Measurements from ENCODE around the gene CDS2.

The CDS2 gene

DNA sequence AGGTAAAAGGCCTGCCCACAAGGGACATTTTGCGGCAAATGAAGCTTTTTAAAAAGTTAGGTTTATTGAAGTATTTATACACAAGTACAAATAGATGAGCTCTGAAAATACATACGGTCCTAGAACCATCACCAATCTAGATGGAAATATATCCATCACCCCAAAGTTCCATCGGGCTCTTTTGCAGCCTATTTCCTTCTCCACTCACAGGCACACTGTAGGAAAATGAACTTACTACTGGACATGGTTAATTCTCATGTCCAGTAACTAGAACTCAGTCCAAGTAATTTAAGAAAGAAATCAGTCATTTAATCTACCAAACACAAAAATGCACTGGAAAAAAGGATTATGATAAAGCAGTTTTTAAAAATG is 13.2 kb upstream of the CDS2 start:
- peaks cover 0 to 18% (median 13%) of the 10 kb centered on the region in 4 donors for H3K4me1 ChIP-seq
- H3K9me3 ChIP-seq = no peaks in the 10 kb centered on the region
- H3K36me3 ChIP-seq = peaks cover 4 to 45% (median 21%) of the 10 kb centered on the region in 3 donors
- no peak for DNase-seq
- intact Hi-C loops (cut with DNase I; ENCODE audit: low total_unique reads) = no loop called here
- peak overlapping the region; percentile 94 to 95 for H3K27ac ChIP-seq
- H3K4me3 ChIP-seq = peak overlapping the region; percentile 67 to 84
- TF ChIP-seq CTCF (IDR thresholded peaks at IDR 0.05) = no peak
- H3K27me3 ChIP-seq = no peaks in the 10 kb centered on the region

DNA sequence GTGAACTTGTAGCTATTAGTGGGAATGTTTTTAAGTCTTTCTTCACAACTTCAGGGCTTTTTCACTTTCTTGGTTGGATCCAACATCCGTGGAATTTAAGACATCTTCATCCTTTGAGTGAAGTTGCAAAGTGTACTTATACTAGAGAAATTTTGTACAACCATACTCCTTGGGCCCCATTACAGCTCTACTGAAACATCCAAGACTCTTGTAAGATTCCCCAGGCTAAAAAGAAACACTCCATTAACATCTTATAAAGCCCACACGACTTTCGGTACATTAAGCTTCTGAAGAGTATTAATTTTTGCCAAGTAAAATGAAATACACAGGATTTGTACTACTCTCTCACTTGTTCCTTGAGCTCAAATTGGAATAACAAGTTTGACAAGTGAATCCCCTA is 12.4 kb upstream of the CDS2 start:
- Histone ChIP-seq H3K4me1 (peaks cover 0 to 23% (median 18%) of the 10 kb centered on the region in 4 donors), H3K27me3 (no peaks in the 10 kb centered on the region), H3K4me3 (no peak overlapping the region), H3K27ac (no peak overlapping the region), H3K9me3 (no peaks in the 10 kb centered on the region), H3K36me3 (peaks cover 4 to 38% (median 18%) of the 10 kb centered on the region in 3 donors)
- intact Hi-C loops (cut with DNase I; ENCODE audit: low total_unique reads) = no loop called here
- DNase-seq = no peak
- no peak for TF ChIP-seq CTCF (IDR thresholded peaks at IDR 0.05)

DNA sequence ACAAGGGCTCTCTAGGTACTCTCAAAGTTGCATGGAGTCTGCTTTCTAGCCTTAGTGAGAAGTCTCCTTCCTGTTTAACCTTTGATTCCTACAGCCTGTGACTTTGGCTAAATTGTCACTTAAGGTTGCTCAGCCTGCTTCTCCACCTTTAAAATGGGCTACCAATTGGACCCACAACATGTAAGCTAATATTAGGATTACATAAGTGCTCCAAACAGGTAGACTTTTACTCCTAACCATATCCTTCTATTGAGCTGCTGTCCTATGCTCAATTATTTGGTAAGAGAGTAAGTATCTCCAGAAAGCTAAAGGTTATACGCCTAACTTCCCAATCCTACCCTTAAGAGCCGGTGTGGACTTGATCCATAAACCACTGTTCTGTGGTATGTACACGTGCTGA is 9.9 kb upstream of the CDS2 start:
- no peak for DNase-seq
- Histone ChIP-seq H3K27me3 (no peaks in the 10 kb centered on the region), H3K9me3 (no peaks in the 10 kb centered on the region), H3K27ac (no peak overlapping the region), H3K4me3 (no peak overlapping the region), H3K36me3 (peaks cover 4 to 23% (median 11%) of the 10 kb centered on the region in 3 donors), H3K4me1 (peaks cover 0 to 26% (median 16%) of the 10 kb centered on the region in 4 donors)
- no peak for TF ChIP-seq CTCF (IDR thresholded peaks at IDR 0.05)
- intact Hi-C loops (cut with DNase I; ENCODE audit: low total_unique reads) = no loop called here

DNA sequence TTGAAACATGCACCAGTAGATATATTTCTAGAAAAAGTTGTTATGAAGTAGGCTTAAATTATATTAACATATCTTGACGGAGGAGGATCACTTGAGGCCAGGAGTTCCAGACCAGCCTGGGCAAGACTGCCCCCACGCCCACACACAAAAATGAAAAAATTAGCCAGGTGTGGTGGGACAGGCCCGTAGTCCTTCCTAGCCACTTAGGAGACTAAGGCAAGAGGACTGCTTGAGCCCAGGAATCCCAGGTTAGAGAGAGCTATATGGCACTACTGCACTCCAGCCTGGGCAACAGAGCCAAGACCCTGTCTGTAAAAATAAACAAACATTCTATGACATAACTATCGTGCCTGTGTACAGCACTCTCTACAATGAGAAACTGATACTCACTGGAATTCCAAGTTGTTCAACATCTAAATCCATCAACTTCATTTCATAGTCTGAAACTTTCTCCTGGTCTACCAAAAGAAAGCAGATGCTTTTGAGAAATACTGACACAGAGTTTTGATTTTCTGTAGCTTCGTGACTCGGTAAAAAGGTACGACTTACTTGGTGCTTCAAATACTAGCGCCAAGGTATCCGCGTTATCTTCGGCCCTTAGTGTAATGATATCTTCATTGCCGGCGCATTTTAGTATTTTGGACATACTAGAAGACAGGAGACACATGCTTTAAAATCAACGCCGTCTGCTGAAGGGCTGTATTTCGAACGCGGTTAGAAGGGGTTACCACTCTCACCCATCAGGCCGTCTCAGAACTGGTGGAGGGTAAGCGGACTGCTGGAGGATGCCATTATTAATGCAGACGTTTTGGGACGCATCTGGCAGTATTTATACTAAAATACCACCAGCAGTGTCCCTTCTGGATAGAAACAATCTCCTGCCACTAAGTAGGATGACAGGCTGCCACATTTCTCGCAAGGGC is 8.3 kb upstream of the CDS2 start:
- Histone ChIP-seq H3K27ac (peak overlapping the region; percentile 77 to 80), H3K4me1 (peaks cover 0 to 19% (median 11%) of the 10 kb centered on the region in 4 donors), H3K9me3 (no peaks in the 10 kb centered on the region), H3K36me3 (peaks cover 4 to 23% (median 11%) of the 10 kb centered on the region in 3 donors), H3K27me3 (no peaks in the 10 kb centered on the region), H3K4me3 (peak overlapping the region; percentile 73 to 94)
- intact Hi-C loops (cut with DNase I; ENCODE audit: low total_unique reads) = no loop called here
- no peak for TF ChIP-seq CTCF (IDR thresholded peaks at IDR 0.05)
- DNase-seq = no peak

- H3K36me3 ChIP-seq = peaks cover 4 to 23% (median 11%) of the 10 kb centered on the region in 3 donors
- H3K27ac ChIP-seq = peak overlapping the region; percentile 77 to 80
- H3K27me3 ChIP-seq = no peaks in the 10 kb centered on the region
- DNase-seq = no peak
- H3K4me1 ChIP-seq = peaks cover 0 to 18% (median 11%) of the 10 kb centered on the region in 4 donors
- no peak for TF ChIP-seq CTCF (IDR thresholded peaks at IDR 0.05)
- intact Hi-C loops (cut with DNase I; ENCODE audit: low total_unique reads) = no loop called here
- H3K9me3 ChIP-seq = no peaks in the 10 kb centered on the region
- H3K4me3 ChIP-seq = peak overlapping the region; percentile 73 to 94
These were observed 7.7 kb upstream of the CDS2 start for GRCh38 chr20:5119143-5119434.

All from tibial artery (tissue), 4 donors.